ENCODE results near the gene EBI3. TPM values are rescaled to one million over a fixed set of nuclear protein-coding genes. Genes with fewer than 3 reads are reported as not detected.

The EBI3 gene
- 4.2 TPM for polyA plus RNA-seq
- long read RNA-seq, donor 1, partial matches to known transcripts = 0 of 1 reads
- long read RNA-seq, donor 1, other reads (novel, unspliced or antisense) = 0 of 1 reads
- long read RNA-seq, donor 2, partial matches to known transcripts = 0 of 2 reads
- long read RNA-seq, donor 2, other reads (novel, unspliced or antisense) = 0 of 2 reads
- long read RNA-seq, donor 3 = 0 reads
- long read RNA-seq, donor 4 = 0 reads
- long read RNA-seq, donor 5, partial matches to known transcripts = 0 of 1 reads
- long read RNA-seq, donor 5, other reads (novel, unspliced or antisense) = 0 of 1 reads
- long read RNA-seq, donor 6, transcript EBI3-201 (5 exons, 1,186 nt) = major isoform, 8 of 8 reads
- long read RNA-seq, donor 6, partial matches to known transcripts = 0 of 8 reads
- long read RNA-seq, donor 6, other reads (novel, unspliced or antisense) = 0 of 8 reads
- long read RNA-seq, donor 7, partial matches to known transcripts = 0 of 1 reads
- long read RNA-seq, donor 7, other reads (novel, unspliced or antisense) = 0 of 1 reads
- long read RNA-seq, donor 8, transcript EBI3-201 (5 exons, 1,186 nt) = major isoform, 5 of 12 reads
- long read RNA-seq, donor 8, partial matches to known transcripts = 7 of 12 reads
- long read RNA-seq, donor 8, other reads (novel, unspliced or antisense) = 0 of 12 reads
- long read RNA-seq, donor 9, partial matches to known transcripts = 0 of 2 reads
- long read RNA-seq, donor 9, other reads (novel, unspliced or antisense) = 0 of 2 reads
- long read RNA-seq, donor 10, partial matches to known transcripts = 0 of 4 reads
- long read RNA-seq, donor 10, other reads (novel, unspliced or antisense) = 0 of 4 reads
- long read RNA-seq, donor 11, partial matches to known transcripts = 0 of 4 reads
- long read RNA-seq, donor 11, other reads (novel, unspliced or antisense) = 0 of 4 reads

DNA sequence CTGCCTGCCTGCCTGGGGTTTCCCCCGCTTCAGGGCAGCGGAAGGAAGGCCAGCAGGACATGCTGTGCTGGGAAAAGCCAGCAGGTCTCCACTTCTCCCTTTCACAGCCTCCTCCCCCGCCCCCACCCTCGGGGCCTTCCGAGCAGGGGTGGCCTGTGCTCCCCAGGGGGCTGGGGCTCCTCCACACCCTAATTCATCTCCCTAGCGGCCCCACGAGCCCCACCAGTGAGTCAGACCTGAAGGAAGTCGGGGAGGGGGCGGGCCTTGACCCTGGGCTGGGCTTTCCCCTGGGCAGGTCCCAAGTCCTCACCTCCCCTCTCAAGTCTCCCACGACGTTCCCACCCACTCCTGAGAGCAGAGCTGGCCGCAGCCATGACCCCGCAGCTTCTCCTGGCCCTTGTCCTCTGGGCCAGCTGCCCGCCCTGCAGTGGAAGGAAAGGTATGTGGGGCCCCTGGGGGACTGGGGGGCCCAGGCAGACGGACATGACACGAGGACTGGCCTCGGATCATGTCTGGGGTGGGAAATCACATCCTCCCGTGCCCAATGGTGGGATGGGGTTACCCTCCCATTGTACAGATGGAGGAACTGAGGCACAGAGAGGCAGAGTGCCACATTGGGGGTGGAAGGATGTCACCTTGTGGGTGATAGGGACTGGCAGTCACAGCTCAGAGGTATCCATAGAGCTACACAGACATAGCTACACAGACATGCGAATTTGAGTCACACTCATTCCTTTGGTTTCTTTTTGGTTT, at the start of gene EBI3:
Gene EBI3 (plus strand): TSS at position 345 of the 753 bp plus-strand sequence. CDS start 28 bp downstream, at position 373.
- WGBS (ENCODE audit: insufficient coverage, low lambda C conversion rate) = no CpG with 5 or more reads among the region's 19 CpGs
- Histone ChIP-seq H3K9me3 (ENCODE audit: control insufficient read depth, low read depth, low read length) (no peaks in the 10 kb centered on the region), H3K4me1 (ENCODE audit: control insufficient read depth, insufficient read depth, low read length) (peaks cover 10% of the 10 kb centered on the region), H3K4me3 (ENCODE audit: low read length) (no peak within 1 kb of the TSS), H3K36me3 (ENCODE audit: control insufficient read depth, insufficient read depth, low read length) (no peaks in the 10 kb centered on the region), H3K27ac (ENCODE audit: low read length) (no peak within 1 kb of the TSS), H3K27me3 (ENCODE audit: control insufficient read depth, insufficient read depth, low read length) (peaks cover 5% of the 10 kb centered on the region)
- DNase-seq = peak; percentile 63 to 73

- H3K4me3 ChIP-seq (ENCODE audit: low read length) = no peak overlapping the region
- H3K9me3 ChIP-seq (ENCODE audit: control insufficient read depth, low read depth, low read length) = peaks cover 2% of the 10 kb centered on the region
- H3K36me3 ChIP-seq (ENCODE audit: control insufficient read depth, insufficient read depth, low read length) = peaks cover 25% of the 10 kb centered on the region
- DNase-seq = no peak
- H3K4me1 ChIP-seq (ENCODE audit: control insufficient read depth, insufficient read depth, low read length) = peaks cover 18% of the 10 kb centered on the region
- no peaks in the 10 kb centered on the region for H3K27me3 ChIP-seq (ENCODE audit: control insufficient read depth, insufficient read depth, low read length)
- no CpG with 5 or more reads among the region's 2 CpGs for WGBS (ENCODE audit: insufficient coverage, low lambda C conversion rate)
- no peak overlapping the region for H3K27ac ChIP-seq (ENCODE audit: low read length)
Observed at GRCh38 chr19:4181053-4181508, 48.2 kb upstream of the EBI3 start.

- H3K9me3 ChIP-seq (ENCODE audit: control insufficient read depth, low read depth, low read length) = peaks cover 2% of the 10 kb centered on the region
- H3K4me1 ChIP-seq (ENCODE audit: control insufficient read depth, insufficient read depth, low read length) = peaks cover 21% of the 10 kb centered on the region
- peak; percentile 97 for DNase-seq
- peak within 1 kb of the TSS; percentile 70 for H3K27ac ChIP-seq (ENCODE audit: low read length)
- no peaks in the 10 kb centered on the region for H3K27me3 ChIP-seq (ENCODE audit: control insufficient read depth, insufficient read depth, low read length)
- peak within 1 kb of the TSS; percentile 99 for H3K4me3 ChIP-seq (ENCODE audit: low read length)
- peaks cover 16% of the 10 kb centered on the region for H3K36me3 ChIP-seq (ENCODE audit: control insufficient read depth, insufficient read depth, low read length)
- no CpG with 5 or more reads among the region's 58 CpGs for WGBS (ENCODE audit: insufficient coverage, low lambda C conversion rate)
Observed at GRCh38 chr19:4182084-4182810, 47.1 kb upstream of the EBI3 start, which contains the start of the genes ANKRD24 and SIRT6. Gene ANKRD24 (plus strand): TSS chr19:4182689. CDS start chr19:4186426, 3,737 bp downstream. Gene SIRT6 (minus strand): TSS chr19:4182563. CDS start chr19:4182539, 24 bp downstream.

DNA sequence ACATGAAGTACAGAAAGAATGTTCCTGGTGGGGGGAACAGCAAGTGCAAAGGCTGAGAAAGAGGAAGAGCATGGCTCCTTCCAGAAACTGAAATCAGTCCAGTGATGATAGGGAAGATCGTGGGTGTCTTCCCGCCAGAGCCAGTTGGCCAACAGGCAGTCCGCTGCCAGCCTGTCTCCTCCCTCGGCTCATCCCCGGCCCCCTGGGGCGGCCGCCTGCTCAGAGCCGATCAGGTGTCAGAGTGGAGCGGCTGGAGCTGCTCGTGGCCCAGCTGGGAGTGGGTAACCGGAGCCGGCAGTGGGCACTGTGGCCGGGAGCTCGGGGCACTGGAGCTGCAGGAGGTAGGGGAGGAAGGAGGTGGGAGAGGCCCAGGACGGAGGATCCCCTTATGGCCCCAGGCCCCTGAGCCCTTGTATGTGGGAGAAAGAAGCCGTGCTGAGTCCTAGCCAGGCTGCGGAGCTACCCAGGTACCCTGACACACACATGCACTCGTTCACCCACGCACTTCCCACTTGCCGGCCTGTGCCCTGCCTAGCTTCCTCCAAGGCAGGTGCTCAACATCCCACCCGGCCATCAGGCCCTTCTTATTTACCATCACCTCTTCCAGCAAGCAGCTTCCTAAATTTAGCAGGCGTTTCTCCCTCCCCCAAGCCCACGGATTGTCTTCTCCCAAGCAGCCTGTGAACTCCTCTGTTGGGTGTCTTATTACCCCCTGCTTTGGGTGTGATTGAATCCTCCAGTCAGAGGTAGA, 45.2 kb upstream of the EBI3 start:
- 65% methylated on average over 2 of the region's 23 CpGs for WGBS (ENCODE audit: insufficient coverage, low lambda C conversion rate)
- H3K36me3 ChIP-seq (ENCODE audit: control insufficient read depth, insufficient read depth, low read length) = peaks cover 10% of the 10 kb centered on the region
- H3K27ac ChIP-seq (ENCODE audit: low read length) = no peak overlapping the region
- H3K4me1 ChIP-seq (ENCODE audit: control insufficient read depth, insufficient read depth, low read length) = peaks cover 21% of the 10 kb centered on the region
- no peak overlapping the region for H3K4me3 ChIP-seq (ENCODE audit: low read length)
- H3K9me3 ChIP-seq (ENCODE audit: control insufficient read depth, low read depth, low read length) = peaks cover 2% of the 10 kb centered on the region
- DNase-seq = no peak
- no peaks in the 10 kb centered on the region for H3K27me3 ChIP-seq (ENCODE audit: control insufficient read depth, insufficient read depth, low read length)

- Histone ChIP-seq H3K36me3 (ENCODE audit: control insufficient read depth, insufficient read depth, low read length) (peaks cover 3% of the 10 kb centered on the region), H3K27me3 (ENCODE audit: control insufficient read depth, insufficient read depth, low read length) (no peaks in the 10 kb centered on the region), H3K4me1 (ENCODE audit: control insufficient read depth, insufficient read depth, low read length) (peaks cover 21% of the 10 kb centered on the region), H3K4me3 (ENCODE audit: low read length) (no peak overlapping the region), H3K9me3 (ENCODE audit: control insufficient read depth, low read depth, low read length) (peaks cover 2% of the 10 kb centered on the region), H3K27ac (ENCODE audit: low read length) (no peak overlapping the region)
- DNase-seq = no peak
- 93% methylated on average over 2 of the region's 2 CpGs for WGBS (ENCODE audit: insufficient coverage, low lambda C conversion rate)
Observed at GRCh38 chr19:4184718-4185352, 44.5 kb upstream of the EBI3 start.

GRCh38 chr19:4185413-4186086, 43.8 kb upstream of the EBI3 start:
- no peaks in the 10 kb centered on the region for H3K27me3 ChIP-seq (ENCODE audit: control insufficient read depth, insufficient read depth, low read length)
- peaks cover 2% of the 10 kb centered on the region for H3K9me3 ChIP-seq (ENCODE audit: control insufficient read depth, low read depth, low read length)
- DNase-seq = no peak
- peaks cover 1% of the 10 kb centered on the region for H3K36me3 ChIP-seq (ENCODE audit: control insufficient read depth, insufficient read depth, low read length)
- no peak overlapping the region for H3K27ac ChIP-seq (ENCODE audit: low read length)
- 80% methylated on average over 2 of the region's 9 CpGs for WGBS (ENCODE audit: insufficient coverage, low lambda C conversion rate)
- H3K4me3 ChIP-seq (ENCODE audit: low read length) = no peak overlapping the region
- peaks cover 18% of the 10 kb centered on the region for H3K4me1 ChIP-seq (ENCODE audit: control insufficient read depth, insufficient read depth, low read length)

- no peak overlapping the region for H3K27ac ChIP-seq (ENCODE audit: low read length)
- H3K27me3 ChIP-seq (ENCODE audit: control insufficient read depth, insufficient read depth, low read length) = no peaks in the 10 kb centered on the region
- no peak overlapping the region for H3K4me3 ChIP-seq (ENCODE audit: low read length)
- DNase-seq = peak; percentile 73 to 79
- H3K36me3 ChIP-seq (ENCODE audit: control insufficient read depth, insufficient read depth, low read length) = no peaks in the 10 kb centered on the region
- peaks cover 2% of the 10 kb centered on the region for H3K9me3 ChIP-seq (ENCODE audit: control insufficient read depth, low read depth, low read length)
- 33% methylated on average over 3 of the region's 22 CpGs for WGBS (ENCODE audit: insufficient coverage, low lambda C conversion rate)
- H3K4me1 ChIP-seq (ENCODE audit: control insufficient read depth, insufficient read depth, low read length) = peaks cover 10% of the 10 kb centered on the region
Observed at GRCh38 chr19:4186087-4186993, 43.0 kb upstream of the EBI3 start.

Measured in large intestine (tissue), 12 donors.